Lower leg skin (tissue), 4 donors: ENCODE results near the gene PAN3. TPM values are rescaled to one million over a fixed set of nuclear protein-coding genes. Genes with fewer than 3 reads are reported as not detected.

Experiments used
- DNase-seq, 2 donors: peaks; one replicate each; pipeline ENCODE4 v3.0.0-alpha.2; 2019; ENCODE audit warnings: low spot score in 2 of 2
- H3K4me3 ChIP-seq: fragments of 200-600 bp; sonication (generic); 2 replicates; pipeline ENCODE4 v1.5.1; 2017; ENCODE audit warnings: mild to moderate bottlenecking, low read depth; ENCODE audit not compliant: poor library complexity, severe bottlenecking
- CTCF ChIP-seq, 3 donors: fragments of 450-650 bp; IDR thresholded peaks; one replicate each; pipeline ENCODE4 v1.5.1; 2016; ENCODE audit warnings: antibody characterized with exemption in 3 of 3, mild to moderate bottlenecking in 3 of 3, moderate library complexity in 2 of 3
- POLR2A ChIP-seq, 2 donors: fragments of 450-650 bp; IDR thresholded peaks; one replicate each; pipeline ENCODE4 v1.6.1; 2016 to 2017; ENCODE audit warnings: antibody characterized with exemption in 2 of 2, mild to moderate bottlenecking in 1 of 2, moderate library complexity in 1 of 2
- WGBS, 2 donors: methylation state at CpG; one replicate each; pipeline ENCODE4 v1.1.5; 2018; 5-methylcytosine and 5-hydroxymethylcytosine counted together
- intact Hi-C: fragments of 100-400 bp; cut with DNase I; formaldehyde crosslinking; loops from one replicate; pipeline ENCODE4 v1.15.0; 2023; ENCODE audit warnings: low total_unique reads
- total RNA-seq, 4 donors: library from RNA; depleted of rRNA; stranded (reverse); fragments of >200 nt; gene quantifications; one replicate each; pipeline ENCODE4 v1.1.0, GENCODE V29; 2016

Gene PAN3
- total RNA-seq, 4 donors from 2014 or later = 32.2 to 57.7 (median 46.9) TPM

- no peak overlapping the region for H3K4me3 ChIP-seq
- no peak for TF ChIP-seq POLR2A (IDR thresholded peaks at IDR 0.05)
- TF ChIP-seq CTCF (IDR thresholded peaks at IDR 0.05) = no peak
- DNase-seq = no peak
- WGBS, 2 donors = 77 to 94% methylated on average over 2 of the region's 2 CpGs
- intact Hi-C loops = loop anchor here (10.0 kb wide), 1 partner anchor 473 kb away; no protein-coding TSS in a partner anchor
Measured at GRCh38 chr13:28321756-28322155, 183.4 kb downstream of the PAN3 start.

DNA sequence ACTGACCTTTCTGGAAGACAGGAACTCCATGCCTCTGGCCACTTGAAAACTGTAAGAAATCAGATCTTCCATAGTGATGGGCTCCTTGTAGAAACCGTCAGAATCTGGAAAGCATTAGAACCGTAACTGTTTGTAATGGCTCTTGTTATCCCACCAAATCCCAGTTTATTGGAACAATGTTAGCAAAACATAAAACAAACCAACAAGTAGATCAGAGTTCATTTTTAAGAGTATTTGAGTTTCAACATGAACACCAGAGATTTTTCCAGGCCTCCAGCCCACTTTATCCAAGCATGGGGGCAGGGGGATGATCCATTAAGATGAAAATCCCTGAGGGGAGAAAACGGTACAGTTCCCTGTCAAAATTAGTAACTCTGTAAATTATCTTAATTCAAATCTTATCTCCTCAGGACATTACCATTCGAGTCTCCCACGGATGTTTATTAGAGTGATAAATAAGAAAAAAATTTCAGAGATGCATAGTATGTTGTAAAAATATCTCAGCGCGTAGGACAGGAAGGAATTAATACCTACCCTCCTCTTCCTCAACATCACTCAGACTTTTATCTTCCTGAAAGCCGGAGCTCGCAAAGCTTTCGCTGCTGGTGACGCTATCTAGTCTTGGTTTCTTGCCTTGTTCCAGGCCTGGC is 184.0 kb downstream of the PAN3 start:
- no peak for DNase-seq
- no peak overlapping the region for H3K4me3 ChIP-seq
- 55 to 58% methylated on average over 11 of the region's 11 CpGs for WGBS, 2 donors
- TF ChIP-seq CTCF (IDR thresholded peaks at IDR 0.05) (no peak), POLR2A (IDR thresholded peaks at IDR 0.05) (no peak)
- intact Hi-C loops = loop anchor here (10.0 kb wide), 1 partner anchor 472 kb away; no protein-coding TSS in a partner anchor

- H3K4me3 ChIP-seq = no peak overlapping the region
- intact Hi-C loops = loop anchor here (10.0 kb wide), 1 partner anchor 471 kb away; no protein-coding TSS in a partner anchor
- peak in 1 of 2 donors; percentile 48 for DNase-seq
- WGBS, 2 donors = 29 to 31% methylated on average over 4 of the region's 4 CpGs
- TF ChIP-seq CTCF (IDR thresholded peaks at IDR 0.05) = no peak
- TF ChIP-seq POLR2A (IDR thresholded peaks at IDR 0.05) = no peak
Measured at GRCh38 chr13:28324181-28324789, 185.9 kb downstream of the PAN3 start.

- H3K4me3 ChIP-seq = no peak overlapping the region
- WGBS, 2 donors = 51 to 61% methylated on average over 2 of the region's 2 CpGs
- TF ChIP-seq CTCF (IDR thresholded peaks at IDR 0.05) = no peak
- TF ChIP-seq POLR2A (IDR thresholded peaks at IDR 0.05) = no peak
- no peak for DNase-seq
- intact Hi-C loops = loop anchor here (5.0 to 10.0 kb wide), 2 partner anchors 312 to 470 kb away; no protein-coding TSS in a partner anchor
Measured at GRCh38 chr13:28325022-28325421, 186.7 kb downstream of the PAN3 start.

DNA sequence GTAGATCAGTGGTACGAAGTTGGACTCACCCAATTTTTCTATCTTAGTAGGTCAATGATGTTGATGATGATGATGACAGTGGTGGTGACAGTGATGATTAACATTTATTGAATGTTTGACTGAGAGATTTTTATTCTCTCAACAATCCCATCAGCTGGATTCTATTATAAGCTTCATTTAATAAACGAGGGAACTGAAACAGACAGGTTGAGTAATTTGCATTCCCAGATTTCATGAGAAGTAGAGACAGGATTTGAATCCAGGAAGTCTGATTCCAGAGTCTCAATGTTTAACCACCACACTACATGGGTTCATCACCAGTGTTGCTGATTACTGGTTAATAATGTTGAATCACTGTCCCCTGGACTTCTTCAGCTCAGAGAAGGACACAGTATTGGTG is 187.7 kb downstream of the PAN3 start:
- no peak overlapping the region for H3K4me3 ChIP-seq
- DNase-seq = no peak
- TF ChIP-seq POLR2A (IDR thresholded peaks at IDR 0.05) (no peak), CTCF (IDR thresholded peaks at IDR 0.05) (no peak)
- WGBS, 2 donors = 56 to 73% methylated on average over 2 of the region's 2 CpGs
- intact Hi-C loops = loop anchor here (5.0 to 10.0 kb wide), 2 partner anchors 311 to 469 kb away; no protein-coding TSS in a partner anchor
